LNCAP (cell line): ENCODE measurements around the gene RASAL1.
A peak's percentile ranks its signal among the peaks of the same experiment; 100 is the strongest.

Experiments
- CTCF ChIP-seq: fragments of 450-650 bp; IDR thresholded peaks from 2 replicates; pipeline ENCODE4 v1.5.1; 2017; ENCODE audit warnings: mild to moderate bottlenecking

The RASAL1 gene

GRCh38 chr12:113055594-113056380 lies 79.8 kb downstream of the RASAL1 start:
- no peak for TF ChIP-seq CTCF

- TF ChIP-seq CTCF: no peak
Observed at GRCh38 chr12:113054948-113055486, 80.5 kb downstream of the RASAL1 start.

- TF ChIP-seq CTCF: no peak
Observed at GRCh38 chr12:113052326-113052725, 83.2 kb downstream of the RASAL1 start.

- TF ChIP-seq CTCF: no peak
Observed at GRCh38 chr12:113051759-113052158, 83.8 kb downstream of the RASAL1 start.

GRCh38 chr12:113050795-113051194 lies 84.8 kb downstream of the RASAL1 start:
- no peak for TF ChIP-seq CTCF

- TF ChIP-seq CTCF: peak; percentile 40
Observed at GRCh38 chr12:113049976-113050742, 85.4 kb downstream of the RASAL1 start.
